Measurements from ENCODE around the gene ADGRA3. TPM values are rescaled to one million over a fixed set of nuclear protein-coding genes. Genes with fewer than 3 reads are reported as not detected.
A peak's percentile ranks its signal among the peaks of the same experiment; 100 is the strongest.

Gene ADGRA3
- total RNA-seq, 3 donors from 2014 or later, result 34.6 to 74.8 (median 45.9) TPM

DNA sequence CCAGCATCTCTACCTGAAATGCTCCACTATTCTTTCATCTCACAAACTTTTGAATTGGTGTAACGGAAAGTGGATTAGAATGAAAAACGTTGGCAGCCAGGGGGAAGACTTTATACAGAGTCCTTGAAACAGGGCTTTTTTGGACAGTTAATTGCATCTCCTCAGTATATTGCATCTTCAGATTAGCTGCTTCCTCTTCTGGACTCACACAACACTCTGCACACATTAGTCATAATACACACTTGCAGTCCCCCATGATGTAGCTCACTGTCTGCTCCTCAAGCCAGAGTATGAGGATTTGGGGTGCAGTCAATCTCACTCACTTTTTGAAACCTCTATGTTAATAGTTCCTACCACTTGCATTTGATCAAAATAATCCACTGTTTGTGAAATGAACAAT, 101.0 kb downstream of the ADGRA3 start:
- Histone ChIP-seq H3K36me3 (no peaks in the 10 kb centered on the region), H3K4me1 (no peaks in the 10 kb centered on the region), H3K9me3 (no peaks in the 10 kb centered on the region), H3K27me3 (no peaks in the 10 kb centered on the region), H3K4me3 (no peak overlapping the region), H3K27ac (no peak overlapping the region)
- TF ChIP-seq POLR2AphosphoS5 (IDR thresholded peaks at IDR 0.05) (no peak), POLR2A (IDR thresholded peaks at IDR 0.05) (no peak), CTCF (IDR thresholded peaks at IDR 0.05) (no peak)
- intact Hi-C loops (cut with DNase I; ENCODE audit: low total_unique reads), result loop anchor here (10.0 kb wide), 1 partner anchor 270 kb away; no protein-coding TSS in a partner anchor
- no peak for DNase-seq (ENCODE audit: low spot score in 2 of 2)

DNA sequence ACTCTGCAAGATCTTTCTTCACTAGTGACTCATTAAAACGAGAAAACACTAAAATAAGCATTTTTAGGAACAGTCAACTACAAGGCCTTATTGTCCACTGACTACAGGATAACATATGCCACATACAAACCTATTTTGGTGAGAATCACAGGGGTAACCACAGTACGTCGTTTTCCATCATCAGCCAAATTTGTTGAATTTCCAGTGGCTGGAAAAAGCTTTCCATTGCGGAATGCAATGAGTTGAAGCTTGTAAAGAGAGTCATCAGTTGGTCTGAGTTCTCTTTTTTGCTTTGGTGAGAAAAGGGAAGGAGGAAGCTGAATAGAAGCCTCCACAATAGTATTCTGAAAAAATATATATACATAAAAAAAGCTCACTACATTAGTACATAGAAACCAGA, 102.4 kb downstream of the ADGRA3 start:
- Histone ChIP-seq H3K27ac (no peak overlapping the region), H3K9me3 (no peaks in the 10 kb centered on the region), H3K4me1 (no peaks in the 10 kb centered on the region), H3K27me3 (no peaks in the 10 kb centered on the region), H3K4me3 (no peak overlapping the region), H3K36me3 (no peaks in the 10 kb centered on the region)
- DNase-seq (ENCODE audit: low spot score in 2 of 2), result no peak
- intact Hi-C loops (cut with DNase I; ENCODE audit: low total_unique reads), result loop anchor here (10.0 kb wide), 1 partner anchor 271 kb away; no protein-coding TSS in a partner anchor
- TF ChIP-seq POLR2AphosphoS5 (IDR thresholded peaks at IDR 0.05) (no peak), CTCF (IDR thresholded peaks at IDR 0.05) (no peak)

DNA sequence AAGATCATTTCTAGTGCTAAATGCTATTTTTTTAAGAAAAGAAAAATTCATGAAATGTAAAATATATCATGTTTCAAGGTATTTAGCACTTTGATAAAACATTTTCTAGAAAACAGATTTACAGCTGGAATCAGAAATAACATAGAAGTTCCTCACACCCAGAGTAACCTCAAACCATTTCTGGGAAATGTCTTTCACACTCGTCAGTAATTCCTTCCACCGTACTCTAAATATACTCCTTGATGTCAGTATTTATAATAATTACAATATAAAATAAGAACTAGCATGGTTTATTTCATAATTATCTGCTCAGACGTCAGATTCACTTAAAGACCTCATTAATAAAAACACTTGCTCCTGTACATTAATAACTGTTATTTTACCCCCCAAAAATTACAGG, 103.9 kb downstream of the ADGRA3 start:
- Histone ChIP-seq H3K9me3 (no peaks in the 10 kb centered on the region), H3K4me3 (no peak overlapping the region), H3K27me3 (no peaks in the 10 kb centered on the region), H3K4me1 (no peaks in the 10 kb centered on the region), H3K36me3 (no peaks in the 10 kb centered on the region), H3K27ac (no peak overlapping the region)
- DNase-seq (ENCODE audit: low spot score in 2 of 2), result no peak
- TF ChIP-seq POLR2A (IDR thresholded peaks at IDR 0.05) (no peak), POLR2AphosphoS5 (IDR thresholded peaks at IDR 0.05) (no peak), CTCF (IDR thresholded peaks at IDR 0.05) (no peak)
- intact Hi-C loops (cut with DNase I; ENCODE audit: low total_unique reads), result loop anchor here (10.0 kb wide), 1 partner anchor 273 kb away; no protein-coding TSS in a partner anchor

DNA sequence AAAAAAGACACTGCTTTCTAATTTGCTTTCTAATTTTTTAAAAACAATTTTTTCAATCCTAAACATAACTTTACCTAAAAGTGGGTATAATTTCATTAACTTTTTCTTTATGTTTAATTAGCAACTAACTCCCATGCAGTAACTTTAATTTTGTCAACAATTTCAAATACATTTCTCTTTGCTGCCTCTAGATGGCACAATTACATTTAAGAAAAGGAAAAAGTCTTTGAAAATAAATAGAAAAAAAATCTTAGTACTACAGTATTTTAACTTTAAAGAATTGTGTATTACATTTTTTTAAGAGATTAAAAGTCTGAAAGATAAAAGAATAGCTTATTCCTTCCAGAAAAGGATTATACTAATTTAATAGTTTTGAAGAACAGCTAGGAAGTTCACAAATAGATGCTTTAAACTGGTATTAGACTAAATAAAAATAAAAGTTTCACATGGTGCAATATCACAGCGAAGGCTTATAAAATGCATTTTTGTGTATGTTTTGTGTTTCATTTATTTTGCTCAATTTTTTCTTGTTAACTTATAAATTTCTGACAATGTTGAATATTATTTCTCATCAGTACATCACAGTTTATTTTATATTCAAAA, 105.1 kb downstream of the ADGRA3 start:
- TF ChIP-seq POLR2AphosphoS5 (IDR thresholded peaks at IDR 0.05) (no peak), CTCF (IDR thresholded peaks at IDR 0.05) (peak; percentile 28 to 50 (median 34))
- no peak overlapping the region for H3K27ac ChIP-seq
- intact Hi-C loops (cut with DNase I; ENCODE audit: low total_unique reads), result loop anchor here (10.0 kb wide), 1 partner anchor 274 kb away; no protein-coding TSS in a partner anchor
- no peak overlapping the region for H3K4me3 ChIP-seq
- H3K27me3 ChIP-seq, result no peaks in the 10 kb centered on the region
- no peaks in the 10 kb centered on the region for H3K9me3 ChIP-seq
- no peaks in the 10 kb centered on the region for H3K36me3 ChIP-seq
- no peak for DNase-seq (ENCODE audit: low spot score in 2 of 2)
- no peaks in the 10 kb centered on the region for H3K4me1 ChIP-seq

DNA sequence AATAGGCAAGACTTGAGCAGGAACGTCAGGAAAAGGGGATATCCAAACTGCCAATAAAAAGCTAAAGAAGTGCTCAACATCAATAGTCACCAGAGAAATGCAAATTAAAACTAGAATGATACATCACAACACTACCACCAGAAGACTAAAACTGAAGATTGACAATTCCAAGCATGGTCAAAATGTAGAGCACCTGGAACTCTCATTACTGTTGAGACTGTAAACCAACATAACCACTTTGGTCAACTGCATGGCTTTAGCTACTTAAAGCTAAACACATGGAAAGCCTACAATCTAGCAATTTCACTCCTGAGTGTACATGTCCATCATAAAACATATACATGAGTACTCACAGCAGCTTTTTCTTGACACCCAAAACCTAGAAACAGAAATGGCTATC, 107.4 kb downstream of the ADGRA3 start:
- no peaks in the 10 kb centered on the region for H3K27me3 ChIP-seq
- H3K4me3 ChIP-seq, result no peak overlapping the region
- no peak overlapping the region for H3K27ac ChIP-seq
- no peak for TF ChIP-seq POLR2AphosphoS5 (IDR thresholded peaks at IDR 0.05)
- TF ChIP-seq CTCF (IDR thresholded peaks at IDR 0.05), result no peak
- no peak for TF ChIP-seq POLR2A (IDR thresholded peaks at IDR 0.05)
- DNase-seq (ENCODE audit: low spot score in 2 of 2), result no peak
- intact Hi-C loops (cut with DNase I; ENCODE audit: low total_unique reads), result no loop called here
- H3K9me3 ChIP-seq, result no peaks in the 10 kb centered on the region
- no peaks in the 10 kb centered on the region for H3K4me1 ChIP-seq
- no peaks in the 10 kb centered on the region for H3K36me3 ChIP-seq
